GM18520 (cell line): ENCODE data around the gene PCBP3.
"Not testable (repeated sequence)": the region's sequence is repeated elsewhere in the genome, so short reads cannot be mapped to it uniquely, and the experiment has no call there.

ENCODE experiments used
- ATAC-seq: cut with Tn5 transposase; IDR thresholded peaks from one replicate; pipeline ENCODE4 v1.9.1; 2021; ENCODE audit not compliant: unreplicated experiment

The PCBP3 gene

GRCh38 chr21:45887120-45887611, 243.6 kb downstream of the PCBP3 start:
- ATAC-seq = no peak

GRCh38 chr21:45887788-45888187, 244.3 kb downstream of the PCBP3 start:
- no peak for ATAC-seq

- ATAC-seq = no peak
Observed at GRCh38 chr21:45888386-45889009, 245.0 kb downstream of the PCBP3 start.

GRCh38 chr21:45889256-45889655, 245.7 kb downstream of the PCBP3 start:
- no peak for ATAC-seq

GRCh38 chr21:45889961-45890360, 246.4 kb downstream of the PCBP3 start:
- ATAC-seq = no peak

- ATAC-seq = no peak
Observed at GRCh38 chr21:45891388-45892155, 248.0 kb downstream of the PCBP3 start.

- no peak for ATAC-seq
Observed at GRCh38 chr21:45892156-45892915, 248.8 kb downstream of the PCBP3 start.

- no peak for ATAC-seq
Observed at GRCh38 chr21:45892916-45893739, 249.6 kb downstream of the PCBP3 start.

GRCh38 chr21:45893740-45894449, 250.4 kb downstream of the PCBP3 start:
- ATAC-seq = no peak

- ATAC-seq = no peak
Observed at GRCh38 chr21:45894450-45894825, 250.9 kb downstream of the PCBP3 start.

GRCh38 chr21:45894906-45895777, 251.6 kb downstream of the PCBP3 start:
- ATAC-seq = no peak

GRCh38 chr21:45895778-45896370, 252.3 kb downstream of the PCBP3 start:
- ATAC-seq = no peak

GRCh38 chr21:45896431-45896830, 252.9 kb downstream of the PCBP3 start:
- not testable (repeated sequence) for ATAC-seq

- ATAC-seq = no peak
Observed at GRCh38 chr21:45897191-45898027, 253.9 kb downstream of the PCBP3 start.

GRCh38 chr21:45898028-45898350, 254.5 kb downstream of the PCBP3 start:
- ATAC-seq = no peak

- no peak for ATAC-seq
Observed at GRCh38 chr21:45898781-45899180, 255.3 kb downstream of the PCBP3 start.

- no peak for ATAC-seq
Observed at GRCh38 chr21:45899317-45900033, 255.9 kb downstream of the PCBP3 start.
